HG03378 (cell line): ENCODE data around the gene GLIS1.

Experiments used
- ATAC-seq: cut with Tn5 transposase; IDR thresholded peaks from one replicate; pipeline ENCODE4 v1.9.1; 2021; ENCODE audit warnings: mild to moderate bottlenecking, moderate library complexity; ENCODE audit not compliant: unreplicated experiment

The GLIS1 gene

GRCh38 chr1:53517109-53517508 is 221.9 kb downstream of the GLIS1 start:
- ATAC-seq: no peak

DNA sequence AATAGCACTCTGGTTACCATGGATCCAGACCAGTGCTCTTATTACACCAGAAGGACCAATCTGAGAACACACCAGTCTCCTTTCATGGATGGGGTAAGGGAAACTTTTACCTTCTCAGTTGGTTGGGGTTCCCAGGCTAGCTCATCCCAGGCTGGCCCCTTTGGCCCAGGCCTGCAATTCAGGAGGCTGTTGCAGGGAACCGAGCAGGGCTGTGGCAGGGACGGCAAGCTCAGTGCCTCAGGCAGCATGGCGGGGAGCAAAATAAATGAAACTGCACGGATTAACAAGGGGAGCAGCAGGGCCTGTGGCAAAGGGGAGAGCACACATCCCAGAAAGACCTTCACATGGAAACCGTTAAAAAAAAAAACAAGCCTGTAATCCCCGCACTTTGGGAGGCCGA is 222.8 kb downstream of the GLIS1 start:
- ATAC-seq: no peak

- no peak for ATAC-seq
These were observed 224.5 kb downstream of the GLIS1 start for GRCh38 chr1:53514436-53514835.

DNA sequence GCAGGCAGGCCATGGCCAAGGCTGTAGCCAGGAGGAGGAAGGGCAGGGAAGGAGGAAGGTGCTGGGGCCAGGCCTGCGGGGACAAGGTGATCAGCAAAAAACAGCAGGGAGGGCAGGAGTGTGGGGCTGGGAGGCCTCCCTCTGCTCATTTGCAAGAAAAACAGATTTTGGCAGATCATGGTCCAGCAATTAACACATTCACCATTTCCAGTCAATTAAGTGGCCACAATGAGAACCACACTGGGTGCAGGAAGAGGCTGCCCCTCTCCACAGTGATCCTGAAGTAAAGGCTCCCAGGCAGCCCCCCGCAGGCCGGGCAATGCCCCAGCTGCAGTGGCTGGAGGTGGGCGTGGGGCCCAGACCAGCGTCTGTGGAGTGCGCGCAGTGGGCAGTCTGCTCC is 225.1 kb downstream of the GLIS1 start:
- no peak for ATAC-seq

DNA sequence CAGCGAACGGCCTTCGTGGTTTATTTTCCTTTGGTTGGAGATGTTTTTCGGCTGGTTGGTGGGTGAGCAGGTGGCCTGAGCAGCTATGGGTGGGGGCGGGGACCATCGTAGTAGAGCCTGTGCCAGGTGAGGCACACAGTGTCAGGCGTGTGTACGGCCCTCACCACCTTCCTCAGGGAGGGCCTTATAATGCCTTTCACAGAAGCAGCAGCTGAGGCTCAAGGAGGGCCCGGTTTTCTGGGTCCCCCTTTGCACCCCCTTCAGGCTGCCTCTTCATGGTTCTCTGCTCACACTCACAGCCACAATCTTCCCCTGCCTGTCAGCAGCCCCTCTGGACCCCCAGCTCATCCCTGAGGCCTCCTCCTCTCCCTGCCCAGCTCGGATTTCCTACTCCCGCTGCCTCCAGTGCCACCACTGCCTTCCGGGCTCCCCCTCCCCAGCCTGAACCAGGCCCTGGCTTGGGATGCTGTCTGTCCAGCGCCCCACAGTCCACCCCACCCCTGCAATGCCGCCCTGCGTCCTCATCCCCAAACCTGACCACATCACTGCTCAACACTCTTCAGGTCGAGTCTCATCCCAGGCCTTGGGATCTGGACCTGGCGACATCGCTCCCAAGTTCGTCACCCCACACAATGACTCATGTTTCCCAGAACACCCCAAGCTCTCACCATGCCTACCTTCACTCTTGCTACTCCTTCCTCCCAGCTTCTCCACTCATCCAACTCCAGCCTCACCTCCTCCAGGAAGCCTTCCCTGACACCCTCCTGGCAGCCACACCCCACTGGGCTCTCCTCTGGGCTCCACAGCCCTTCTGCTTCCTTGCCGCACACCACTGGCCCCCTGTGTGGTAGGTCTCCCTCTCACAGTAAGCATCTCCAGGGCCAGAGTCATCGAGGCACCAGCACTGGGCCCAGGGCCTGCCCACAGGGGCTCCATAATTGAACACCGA is 225.9 kb downstream of the GLIS1 start:
- no peak for ATAC-seq

- ATAC-seq: no peak
These were observed 226.8 kb downstream of the GLIS1 start for GRCh38 chr1:53511933-53512806.

DNA sequence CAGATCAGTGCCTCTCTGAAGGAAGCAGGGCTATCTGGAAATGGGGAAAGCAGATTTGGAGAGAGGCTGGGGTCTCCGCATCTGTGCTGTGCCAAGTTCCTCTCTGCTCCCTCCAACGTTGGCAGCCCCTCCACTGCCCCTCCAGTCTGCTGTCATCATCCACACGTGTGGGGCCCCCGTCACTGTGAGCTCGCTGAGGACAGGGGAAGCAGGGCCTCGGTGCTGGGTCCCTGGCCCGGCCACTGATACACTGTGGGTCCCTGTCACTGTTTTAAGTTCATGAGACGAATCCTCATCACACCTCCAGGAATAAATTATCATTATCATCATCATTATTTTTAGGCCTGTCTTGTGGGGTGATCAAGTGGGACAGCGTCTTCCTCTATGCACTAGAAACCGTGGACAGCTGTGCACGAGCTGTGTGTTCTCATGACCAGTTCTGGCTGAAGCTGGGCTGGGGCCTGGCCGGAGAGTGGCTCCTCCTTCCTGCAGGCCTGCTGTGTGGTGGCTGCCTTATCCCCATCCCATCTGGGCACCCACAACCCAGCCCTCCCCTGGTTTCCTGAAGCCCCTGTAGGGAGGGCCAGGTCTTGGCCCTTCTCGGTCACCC is 227.5 kb downstream of the GLIS1 start:
- ATAC-seq: no peak

DNA sequence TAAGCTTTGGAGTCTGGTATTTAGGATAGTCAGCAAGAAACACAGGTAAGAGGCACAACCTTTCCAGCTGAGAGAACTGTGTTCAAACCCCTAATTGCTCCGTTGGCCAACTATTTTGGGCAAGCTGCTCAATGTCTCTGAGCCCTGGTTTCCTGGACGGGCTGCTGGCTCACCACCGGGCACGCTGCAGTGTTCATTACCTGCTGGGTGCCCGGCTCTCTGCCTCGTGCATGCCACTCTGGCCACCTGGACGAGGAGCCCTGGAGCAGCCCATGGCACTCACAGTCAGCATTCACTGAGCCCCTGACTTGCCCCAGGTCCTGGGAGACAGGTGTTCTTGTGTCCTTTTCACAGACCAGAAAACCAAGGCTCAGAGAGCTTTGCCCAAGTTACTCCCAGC is 228.7 kb downstream of the GLIS1 start:
- no peak for ATAC-seq

DNA sequence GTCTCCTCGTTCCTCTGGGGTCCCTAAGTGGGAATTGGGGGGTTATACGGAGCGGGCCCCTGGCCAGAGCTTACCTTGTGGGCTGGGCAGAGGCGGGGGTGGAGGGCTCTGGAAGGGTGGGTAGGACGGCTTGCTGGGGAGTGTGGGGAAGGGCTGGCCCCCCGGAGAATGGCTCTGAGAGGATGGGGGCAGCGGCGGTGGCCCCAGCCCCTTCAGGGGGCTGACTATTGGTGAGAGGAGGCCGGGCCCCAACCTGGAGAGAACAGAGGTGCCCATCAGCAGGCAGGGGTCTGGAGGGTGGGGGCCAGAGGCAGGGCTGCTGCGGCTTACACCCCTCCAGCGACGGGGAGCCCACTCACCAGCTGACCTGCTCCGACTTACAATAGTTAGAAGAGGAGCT is 229.2 kb downstream of the GLIS1 start:
- ATAC-seq: no peak

DNA sequence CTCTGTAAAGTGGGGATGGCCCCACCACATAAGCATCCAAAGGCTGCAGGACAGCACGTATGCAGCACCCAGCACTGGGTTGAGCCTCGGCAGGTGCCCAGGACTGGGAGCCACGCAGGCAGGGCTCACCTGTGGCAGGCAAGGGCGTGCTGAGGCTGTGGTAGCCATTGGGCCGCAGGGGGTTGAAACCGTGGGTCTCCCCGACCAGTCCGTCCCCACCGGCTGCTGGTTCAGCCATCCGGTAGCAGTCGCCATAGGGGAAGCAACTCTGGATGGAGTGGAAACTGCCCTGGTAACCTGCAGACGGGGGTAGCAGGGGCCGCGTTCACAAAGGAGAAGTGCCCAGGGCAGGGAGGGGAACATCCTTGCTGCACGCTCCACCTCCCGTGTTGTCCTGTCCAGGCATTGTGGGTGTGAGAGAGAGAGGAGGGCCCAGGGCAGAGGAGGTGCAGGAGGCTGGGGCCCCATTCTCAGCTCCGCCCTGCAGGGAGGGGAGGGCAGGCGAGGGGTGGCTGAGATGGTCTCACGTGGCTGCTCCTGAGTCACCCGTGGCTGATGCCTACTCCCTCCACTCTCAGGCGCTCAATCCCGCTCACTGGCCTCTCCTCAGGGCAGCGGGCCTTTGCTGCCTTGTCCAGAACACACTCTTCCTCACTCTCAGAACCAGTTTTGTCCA is 229.8 kb downstream of the GLIS1 start:
- no peak for ATAC-seq

DNA sequence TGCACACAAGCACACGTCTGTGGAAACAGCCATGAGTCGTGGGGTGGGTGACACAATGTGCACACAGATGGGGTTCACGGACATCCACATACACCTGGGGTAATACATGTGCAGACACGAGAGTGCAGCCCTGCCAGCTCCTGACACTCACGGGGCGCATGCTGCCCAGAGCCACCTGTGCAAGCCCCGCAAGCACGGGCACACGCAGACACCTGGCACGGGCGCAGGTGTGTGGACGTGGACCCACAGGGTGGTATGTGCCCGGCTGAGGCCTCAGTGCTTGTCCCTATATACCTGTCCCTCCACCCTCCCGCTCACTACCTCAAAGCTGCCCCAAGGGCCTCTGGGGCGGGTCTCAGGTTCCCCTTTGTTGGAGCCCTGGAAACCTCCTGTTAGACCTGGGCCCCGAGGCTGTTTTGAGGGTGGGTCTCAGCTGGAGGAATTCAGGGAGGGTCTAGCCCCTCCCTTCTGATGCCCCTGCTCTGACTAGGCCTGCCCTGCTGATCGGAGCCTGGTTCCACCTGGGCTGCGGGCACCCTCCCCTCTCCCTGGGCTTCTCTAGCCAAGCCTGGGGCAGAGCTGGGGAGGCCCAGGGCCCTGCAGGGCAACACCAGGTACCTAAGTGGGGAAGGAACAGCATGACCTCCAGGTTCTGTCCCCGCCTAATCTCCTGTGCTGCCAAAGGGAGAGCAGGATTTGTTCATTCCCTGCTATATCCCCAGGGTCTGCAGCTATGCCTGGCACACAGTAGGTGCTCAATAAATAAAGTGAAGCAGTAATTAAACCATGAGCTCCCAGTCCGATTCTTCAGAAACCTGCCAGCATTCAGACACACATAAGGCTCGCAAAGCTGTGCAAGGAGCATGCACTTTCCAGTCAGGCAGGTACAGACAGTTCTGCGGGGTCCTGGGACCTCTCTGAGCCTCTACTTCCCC is 230.6 kb downstream of the GLIS1 start:
- no peak for ATAC-seq

- ATAC-seq: no peak
These were observed 231.7 kb downstream of the GLIS1 start for GRCh38 chr1:53507116-53507820.

DNA sequence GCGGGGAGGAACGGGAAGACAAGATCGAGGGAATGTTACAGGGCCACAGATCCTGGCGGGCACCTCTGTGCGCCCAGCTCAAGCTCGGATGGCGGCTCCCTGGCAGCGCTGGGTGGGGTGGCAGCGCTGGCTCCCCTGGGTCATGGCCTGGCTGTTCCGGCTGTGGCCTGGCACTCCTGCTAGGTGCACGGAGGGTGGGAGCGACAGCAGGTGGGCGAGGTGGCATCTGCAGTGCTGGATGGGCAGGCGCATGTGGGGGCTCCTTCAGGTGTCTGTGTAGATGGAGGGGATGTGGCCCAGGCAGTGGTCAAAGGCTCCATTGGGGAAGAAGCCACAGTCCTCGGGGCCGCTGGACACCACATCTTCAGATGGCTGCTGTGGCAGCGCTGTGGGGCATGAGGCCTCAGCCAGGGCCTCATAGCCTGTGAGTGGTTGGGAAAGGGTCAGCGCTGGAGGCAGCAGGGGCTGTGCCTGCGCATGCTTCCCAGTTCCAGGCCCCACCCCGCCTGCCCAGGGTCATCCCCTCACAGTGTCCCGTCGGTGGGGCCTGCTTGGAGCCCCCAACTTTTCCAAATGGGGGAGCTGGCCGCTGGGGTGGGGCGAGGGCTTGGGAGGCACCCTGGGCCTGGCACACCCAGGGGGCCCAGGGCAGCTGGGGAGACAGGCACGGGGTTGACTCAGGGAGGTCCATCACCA is 232.5 kb downstream of the GLIS1 start:
- ATAC-seq: no peak

GRCh38 chr1:53505891-53506290 is 233.1 kb downstream of the GLIS1 start:
- ATAC-seq: no peak

DNA sequence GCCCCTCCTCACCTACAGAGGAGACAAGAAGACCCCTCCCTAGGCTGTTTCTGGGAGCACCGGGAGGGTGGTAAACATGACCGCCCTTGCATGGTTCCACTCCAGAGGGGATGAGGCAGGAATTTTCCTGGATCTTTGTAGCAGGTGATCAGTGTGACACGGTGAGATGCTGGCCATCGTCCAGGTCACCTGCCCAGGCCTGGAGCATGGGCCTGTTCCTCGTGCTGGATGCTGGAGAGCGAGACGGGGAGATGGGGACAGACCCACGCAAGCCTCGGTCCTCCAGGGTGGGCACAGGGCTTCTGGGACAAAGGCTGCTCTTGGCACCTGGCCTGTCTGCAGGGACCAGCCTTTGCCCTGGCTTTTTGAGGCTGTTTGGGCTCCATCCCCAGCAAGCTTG is 233.6 kb downstream of the GLIS1 start:
- ATAC-seq: no peak

DNA sequence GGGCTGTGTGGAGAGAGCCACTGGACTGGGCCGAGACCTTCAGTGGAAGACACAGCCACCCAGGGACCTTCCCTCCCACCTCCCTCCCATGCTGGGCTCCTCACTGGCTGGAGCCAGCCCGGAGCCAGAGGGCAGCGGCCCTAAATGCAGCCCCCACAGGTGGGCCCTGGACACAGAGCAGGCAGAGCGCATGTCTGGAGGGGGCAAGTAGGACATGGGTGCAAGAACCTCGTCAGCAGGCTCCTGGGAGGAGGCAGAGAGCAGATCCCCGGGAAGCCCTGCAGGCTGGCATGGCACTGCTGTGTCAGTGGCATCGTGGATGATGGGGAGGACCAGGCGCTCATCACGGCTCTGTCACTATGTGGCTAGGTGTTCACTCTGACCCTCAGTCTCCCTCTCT is 234.1 kb downstream of the GLIS1 start:
- no peak for ATAC-seq

- no peak for ATAC-seq
These were observed 235.3 kb downstream of the GLIS1 start for GRCh38 chr1:53503433-53504217.
